ENCODE results near the gene ERICH2.

The ERICH2 gene

GRCh38 chr2:170771421-170771937 is 1.3 kb downstream of the ERICH2 start:
- no peak for TF ChIP-seq CTCF (IDR thresholded peaks at IDR 0.05; ENCODE audit: low read depth, low read length, missing control alignments)
- no peak for DNase-seq (ENCODE audit: low read depth)
- peak overlapping the region; percentile 69 for H3K4me3 ChIP-seq (ENCODE audit: low read depth, low read length)
- in situ Hi-C loops (cut with HindIII; ENCODE audit: low sequenced_read_pairs), result no loop called here

GRCh38 chr2:170772295-170772694 is 2.1 kb downstream of the ERICH2 start:
- TF ChIP-seq CTCF (IDR thresholded peaks at IDR 0.05; ENCODE audit: low read depth, low read length, missing control alignments), result no peak
- in situ Hi-C loops (cut with HindIII; ENCODE audit: low sequenced_read_pairs), result no loop called here
- no peak for DNase-seq (ENCODE audit: low read depth)
- H3K4me3 ChIP-seq (ENCODE audit: low read depth, low read length), result no peak overlapping the region

GRCh38 chr2:170774074-170774473 is 3.9 kb downstream of the ERICH2 start:
- TF ChIP-seq CTCF (IDR thresholded peaks at IDR 0.05; ENCODE audit: low read depth, low read length, missing control alignments), result no peak
- no peak overlapping the region for H3K4me3 ChIP-seq (ENCODE audit: low read depth, low read length)
- in situ Hi-C loops (cut with HindIII; ENCODE audit: low sequenced_read_pairs), result no loop called here
- DNase-seq (ENCODE audit: low read depth), result no peak

GRCh38 chr2:170778900-170779299 is 8.7 kb downstream of the ERICH2 start:
- H3K4me3 ChIP-seq (ENCODE audit: low read depth, low read length), result no peak overlapping the region
- TF ChIP-seq CTCF (IDR thresholded peaks at IDR 0.05; ENCODE audit: low read depth, low read length, missing control alignments), result no peak
- DNase-seq (ENCODE audit: low read depth), result no peak
- in situ Hi-C loops (cut with HindIII; ENCODE audit: low sequenced_read_pairs), result no loop called here

GRCh38 chr2:170779304-170779703 is 9.1 kb downstream of the ERICH2 start:
- TF ChIP-seq CTCF (IDR thresholded peaks at IDR 0.05; ENCODE audit: low read depth, low read length, missing control alignments), result no peak
- in situ Hi-C loops (cut with HindIII; ENCODE audit: low sequenced_read_pairs), result no loop called here
- H3K4me3 ChIP-seq (ENCODE audit: low read depth, low read length), result no peak overlapping the region

GRCh38 chr2:170782673-170783072 is 12.5 kb downstream of the ERICH2 start:
- H3K4me3 ChIP-seq (ENCODE audit: low read depth, low read length), result no peak overlapping the region
- in situ Hi-C loops (cut with HindIII; ENCODE audit: low sequenced_read_pairs), result loop anchor here (10.0 kb wide), 1 partner anchor 48 kb away; no protein-coding TSS in a partner anchor
- no peak for TF ChIP-seq CTCF (IDR thresholded peaks at IDR 0.05; ENCODE audit: low read depth, low read length, missing control alignments)
- DNase-seq (ENCODE audit: low read depth), result no peak

More at GRCh38 chr2:170779304-170779703, 9.1 kb downstream of the ERICH2 start:
- DNase-seq (ENCODE audit: low read depth), result no peak
